ENCODE measurements around the gene PKDREJ.

The PKDREJ gene

DNA sequence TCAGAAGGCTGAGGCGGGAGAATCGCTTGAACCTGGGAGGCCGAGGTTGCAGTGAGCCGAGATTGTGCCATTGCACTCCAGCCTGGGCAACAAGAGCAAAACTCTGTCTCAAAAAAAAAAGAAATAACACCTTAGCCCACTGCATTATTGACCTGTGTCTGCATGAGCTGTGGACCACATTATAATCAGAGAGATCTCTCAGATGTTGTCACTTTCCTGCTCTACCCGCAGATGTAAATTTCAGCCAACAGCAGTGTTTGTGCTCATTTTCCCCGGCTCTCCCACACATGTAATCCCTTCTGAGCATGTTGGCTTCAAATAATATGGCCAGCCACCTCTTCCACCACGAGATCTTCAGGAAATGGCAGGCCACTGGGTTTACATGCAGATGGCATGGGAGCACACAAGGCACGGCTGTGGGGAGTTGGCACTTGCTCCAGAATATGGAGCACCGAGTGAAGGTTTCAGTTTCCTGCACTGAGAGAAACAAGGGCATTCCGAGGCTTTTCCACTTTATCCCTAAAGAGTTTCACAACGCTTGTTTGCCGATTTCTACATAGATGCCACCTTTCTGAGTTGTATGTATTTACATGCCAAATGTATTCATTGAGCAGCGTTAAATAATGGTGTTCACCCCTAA is 32.8 kb downstream of the PKDREJ start:
- no peak for DNase-seq

DNA sequence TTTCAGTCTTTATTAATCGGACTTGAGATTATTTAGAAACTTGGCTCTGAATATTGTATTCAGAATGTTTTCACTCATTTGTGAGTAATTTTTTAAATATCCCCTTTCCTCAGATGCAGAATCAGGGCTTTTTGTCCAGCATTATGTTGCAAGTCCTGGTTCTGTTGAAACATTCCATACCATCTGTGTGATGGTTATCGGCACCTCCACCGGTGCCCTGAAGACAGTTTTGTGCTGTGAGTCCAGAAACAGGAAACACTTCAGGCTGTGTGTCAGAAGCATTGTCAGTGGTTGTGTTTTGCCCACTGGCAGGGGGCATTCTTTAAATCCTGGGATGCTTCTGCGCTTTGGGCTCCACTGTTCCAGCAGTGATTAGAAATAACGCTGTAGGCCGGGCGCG is 33.4 kb downstream of the PKDREJ start:
- DNase-seq, result no peak

DNA sequence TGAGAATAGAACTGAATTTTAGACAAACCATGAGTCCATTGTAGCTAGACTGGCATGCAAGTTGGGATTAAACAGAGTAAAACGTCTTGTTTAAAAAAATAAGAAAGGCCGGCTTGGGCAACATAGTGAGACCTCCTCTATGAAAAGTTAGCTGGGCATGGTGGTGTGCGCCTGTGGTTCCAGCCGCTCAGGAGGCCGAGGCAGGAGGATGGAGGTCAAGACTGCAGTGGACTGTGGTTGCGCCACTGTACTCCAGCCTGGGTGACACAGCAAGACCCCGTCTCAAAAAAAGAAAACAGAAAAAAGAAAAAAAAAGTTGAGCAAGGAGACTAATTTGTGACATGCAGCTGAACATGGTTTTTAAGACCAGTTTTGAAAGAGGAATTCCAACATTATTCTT is 36.6 kb downstream of the PKDREJ start:
- DNase-seq, result no peak

DNA sequence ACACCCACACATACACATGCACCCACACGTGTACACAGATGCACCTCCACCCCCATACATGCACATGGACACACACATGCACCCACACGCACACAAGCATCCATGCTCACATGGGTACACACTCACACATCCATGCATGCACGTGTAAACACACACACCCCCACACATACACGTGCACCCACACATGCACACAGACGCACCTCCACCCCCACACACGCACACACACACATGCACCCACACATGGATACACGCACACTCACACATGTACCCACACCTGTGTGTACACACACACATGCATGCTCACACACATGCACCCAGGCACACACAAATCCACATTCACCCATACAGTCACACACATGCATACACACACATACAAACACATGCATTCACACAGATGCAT is 37.5 kb downstream of the PKDREJ start:
- DNase-seq, result no peak

DNA sequence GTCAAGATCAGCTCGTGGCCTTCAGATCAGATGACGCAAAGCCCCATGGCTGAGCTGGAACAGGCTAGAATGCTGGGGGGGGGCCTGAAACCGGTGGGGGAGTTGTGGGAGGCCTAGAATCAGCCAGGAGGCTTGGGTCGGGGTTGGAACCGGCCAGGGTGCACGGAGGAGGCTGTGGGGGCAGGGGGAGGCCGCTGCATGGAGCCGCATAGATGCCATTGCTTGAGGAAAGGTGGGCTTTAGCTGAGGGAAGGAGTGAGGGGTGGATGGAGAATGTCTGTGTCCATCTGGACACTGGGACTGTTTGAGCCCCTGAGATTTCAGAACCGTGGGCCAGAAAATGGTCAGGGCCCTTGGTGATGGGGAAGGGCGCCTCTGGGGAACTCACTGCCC is 38.2 kb downstream of the PKDREJ start:
- DNase-seq, result no peak

DNA sequence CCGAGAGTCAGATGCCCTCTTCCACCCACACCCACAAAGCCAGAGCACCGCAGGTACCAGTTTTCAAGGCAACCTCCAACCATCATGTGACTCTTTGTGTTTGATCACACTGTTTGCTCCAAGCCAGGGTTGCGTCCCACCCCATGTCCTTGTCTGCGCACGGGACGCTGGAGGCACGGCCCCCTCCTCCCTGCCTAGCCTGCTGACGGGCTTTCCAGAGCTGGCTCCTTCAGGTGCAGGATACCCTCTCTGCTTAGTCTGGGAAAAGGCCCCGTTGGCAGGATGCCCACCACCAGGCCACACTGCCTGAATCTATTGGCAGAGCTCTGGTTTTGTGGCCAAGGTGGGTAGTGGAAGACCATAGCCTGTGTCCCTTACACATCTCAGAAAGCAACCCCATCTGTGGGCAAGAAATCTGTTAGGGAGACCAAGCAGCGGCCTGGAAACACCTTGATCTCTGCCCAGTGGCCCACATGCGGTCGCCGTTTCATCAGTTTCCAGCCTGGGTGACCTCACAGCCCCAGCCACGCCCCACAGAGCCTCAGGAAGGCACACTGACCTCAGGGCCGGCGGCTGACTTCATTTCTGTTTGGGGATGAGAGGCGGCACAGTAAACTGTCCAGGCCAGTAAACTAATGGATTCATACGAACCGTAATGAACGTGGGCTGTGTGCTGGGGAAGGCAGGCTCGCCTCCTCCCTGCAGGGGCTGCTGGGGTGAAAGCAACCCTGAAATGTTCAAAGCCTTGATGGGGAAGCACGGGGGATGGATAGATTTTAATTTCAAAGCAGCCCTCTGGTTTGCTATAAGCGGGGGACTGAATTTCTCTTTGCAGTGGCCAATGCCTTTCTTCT is 38.9 kb downstream of the PKDREJ start:
- no peak for DNase-seq

DNA sequence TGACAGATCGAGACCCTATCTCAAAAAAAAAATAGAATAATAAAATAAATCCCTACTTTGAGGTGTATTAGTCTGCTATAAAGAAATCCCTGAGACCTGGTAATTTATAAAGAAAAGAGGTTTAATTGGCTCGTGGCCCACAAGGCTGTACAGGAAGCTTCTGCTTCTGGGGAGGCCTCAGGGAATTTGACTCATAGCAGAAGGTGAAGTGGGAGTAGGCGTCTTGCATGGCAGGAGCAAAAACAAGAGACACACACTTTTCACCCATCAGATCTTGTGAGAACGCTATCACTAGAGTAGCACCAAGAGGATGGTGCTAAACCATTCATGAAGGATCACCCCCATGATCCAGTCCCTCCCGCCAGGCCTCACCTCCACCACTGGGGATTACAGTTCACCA is 42.2 kb downstream of the PKDREJ start:
- DNase-seq, result no peak

DNA sequence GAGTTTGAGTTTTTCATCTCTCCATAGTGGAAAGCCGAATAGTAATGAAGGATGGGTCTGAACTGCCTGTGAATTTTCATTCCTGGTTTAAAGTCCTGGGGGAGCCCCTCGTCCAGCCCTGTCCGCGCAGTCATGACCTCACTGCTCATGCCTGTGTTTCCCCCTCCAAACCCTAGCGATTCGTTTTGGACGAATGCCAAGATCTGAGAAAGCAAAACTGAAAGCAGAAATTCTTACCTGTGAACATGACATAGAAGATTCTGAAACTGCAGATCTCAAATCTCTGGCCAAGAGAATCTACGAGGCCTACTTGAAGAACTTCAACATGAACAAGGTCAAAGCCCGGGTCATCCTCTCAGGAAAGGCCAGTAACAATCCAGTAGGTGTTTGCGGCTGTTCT is 43.5 kb downstream of the PKDREJ start:
- peak; percentile 12 for DNase-seq

DNA sequence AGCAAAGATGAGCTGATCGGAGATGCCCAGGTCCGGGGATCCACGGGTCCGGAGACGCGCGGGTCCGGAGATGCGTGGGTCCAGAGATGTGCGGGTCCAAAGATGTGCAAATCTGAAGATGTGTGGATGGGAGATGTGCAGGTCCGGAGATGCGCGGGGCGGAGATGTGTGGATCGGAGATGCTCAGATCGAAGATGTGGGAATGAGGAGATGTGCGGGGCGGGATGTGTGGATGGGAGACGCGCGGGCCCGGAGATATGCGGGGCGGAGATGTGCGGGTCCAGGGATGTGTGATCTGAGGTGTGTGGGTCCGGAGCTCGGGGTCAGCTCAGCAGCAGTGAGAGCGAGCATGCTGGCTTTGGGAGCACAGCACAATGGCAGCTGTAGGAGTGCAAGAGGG is 48.5 kb downstream of the PKDREJ start:
- DNase-seq, result no peak

DNA sequence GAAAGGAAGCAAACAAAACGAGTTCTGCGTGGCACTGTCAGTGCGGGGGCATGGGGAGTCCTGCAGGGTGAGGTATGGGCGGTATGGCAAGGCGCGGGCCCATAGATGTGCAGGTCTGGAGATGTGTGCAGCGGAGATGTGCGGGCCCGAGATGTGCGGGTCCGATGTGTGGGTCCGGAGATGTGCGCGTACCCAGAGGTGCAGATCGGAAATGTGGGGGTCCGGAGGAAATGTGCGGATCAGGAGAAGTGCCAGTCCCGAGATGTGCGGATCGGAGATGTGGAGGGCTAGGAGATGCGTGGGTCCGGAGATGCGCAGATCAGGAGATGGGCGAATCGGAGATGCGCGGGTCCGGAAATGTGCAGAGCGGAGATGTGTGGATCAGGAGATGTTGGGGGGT is 49.0 kb downstream of the PKDREJ start:
- DNase-seq, result no peak

DNA sequence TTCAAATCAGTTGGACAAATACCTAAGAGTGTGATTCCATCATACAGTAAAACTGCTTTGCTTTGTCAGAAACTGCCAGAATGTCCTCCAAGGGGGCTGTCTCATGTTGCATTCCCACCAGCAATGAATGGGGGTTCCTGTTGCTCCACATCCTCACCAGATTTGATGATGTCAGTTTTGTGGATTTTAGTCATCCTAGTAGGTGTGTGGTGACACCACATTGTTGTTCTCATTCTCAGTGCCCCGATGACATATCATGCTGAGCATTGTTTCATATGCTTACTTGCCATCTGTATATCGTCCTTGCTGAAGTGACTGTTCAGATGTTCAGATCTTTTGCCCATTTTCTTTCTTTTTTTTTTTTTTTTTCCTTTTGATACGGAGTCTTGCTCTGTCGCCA is 50.1 kb downstream of the PKDREJ start:
- no peak for DNase-seq

DNA sequence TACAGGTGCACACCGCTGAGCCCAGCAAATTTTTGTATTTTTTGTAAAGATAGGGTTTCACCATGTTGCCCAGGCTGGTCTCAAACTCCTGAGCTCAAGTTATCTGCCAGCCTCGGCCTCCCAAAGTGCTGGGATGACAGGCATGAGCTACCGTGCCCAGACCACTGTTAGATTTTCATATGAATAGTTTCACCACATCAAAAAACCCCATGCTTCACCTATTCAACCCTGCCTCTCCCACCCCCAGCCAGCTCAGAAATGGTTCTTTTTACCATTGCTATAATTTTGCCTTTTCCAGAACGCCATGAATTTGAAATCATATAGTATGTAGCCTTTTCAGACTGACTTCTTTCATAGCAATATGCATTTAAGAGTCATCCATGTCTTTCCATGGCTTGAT is 50.9 kb downstream of the PKDREJ start:
- DNase-seq, result no peak

DNA sequence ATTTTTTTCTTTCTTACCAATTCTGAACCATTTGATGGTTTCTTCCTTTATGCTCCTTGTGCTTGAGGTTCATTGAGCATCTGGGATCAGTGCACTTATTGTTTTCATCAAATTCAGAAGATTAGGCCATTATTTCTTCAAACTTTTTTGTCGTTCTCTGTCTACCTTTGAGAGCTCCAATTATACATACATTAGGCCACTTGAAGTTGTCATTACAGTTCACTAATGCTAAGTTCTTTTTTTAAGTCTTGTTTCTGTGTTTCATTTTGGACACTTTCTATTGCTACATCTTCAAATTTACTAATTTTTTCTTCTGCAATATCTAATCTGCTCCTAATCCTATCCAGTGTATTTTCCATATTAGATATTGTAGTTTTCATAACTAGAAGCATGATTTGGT is 53.9 kb downstream of the PKDREJ start:
- DNase-seq, result no peak

Measured in NCI-H774 (cell line).